Right atrium auricular region (tissue), 2 donors: ENCODE data around the gene GPX2. TPM values are rescaled to one million over a fixed set of nuclear protein-coding genes. Genes with fewer than 3 reads are reported as not detected.

Source experiments
- DNase-seq: peaks from one replicate; pipeline ENCODE4 v3.0.0-alpha.2; 2019; ENCODE audit warnings: low spot score
- H3K27ac ChIP-seq, 2 donors: fragments of 200-600 bp; sonication (generic); 1 replicate in 1 of 2; 2 replicates in 1 of 2; pipeline ENCODE4 v1.5.1; 2016 to 2019
- H3K27me3 ChIP-seq, 2 donors: fragments of 200-600 bp; sonication (generic); one replicate each; pipeline versions ENCODE4 v1.5.1 to v1.6.0; 2017 to 2019
- H3K36me3 ChIP-seq: fragments of 200-600 bp; sonication (generic); one replicate; pipeline ENCODE4 v1.5.1; 2016
- H3K4me1 ChIP-seq, 2 donors: fragments of 200-600 bp; sonication (generic); one replicate each; pipeline versions ENCODE4 v1.5.1 to v1.6.0; 2017 to 2019
- H3K4me3 ChIP-seq, 2 donors: fragments of 200-600 bp; sonication (generic); 1 replicate in 1 of 2; 2 replicates in 1 of 2; pipeline ENCODE4 v1.5.1; 2017 to 2019; ENCODE audit warnings: mild to moderate bottlenecking in 1 of 2, moderate library complexity in 1 of 2
- H3K9me3 ChIP-seq, 2 donors: fragments of 200-600 bp; sonication (generic); one replicate each; pipeline ENCODE4 v1.5.1; 2019
- CTCF ChIP-seq, 2 donors: fragments of 200-600 bp; sonication (generic); IDR thresholded peaks; one replicate each; pipeline ENCODE4 v1.5.1; 2019; ENCODE audit warnings: antibody characterized with exemption in 2 of 2
- total RNA-seq, 2 donors: library from RNA; depleted of rRNA; stranded (reverse); fragments of >200 nt; gene quantifications; one replicate each; pipeline ENCODE4 v1.1.0, GENCODE V29; 2016

Gene GPX2
- total RNA-seq, 2 donors from 2014 or later, result not detected

GRCh38 chr14:64958201-64958600 lies 15.7 kb upstream of the GPX2 start:
- H3K36me3 ChIP-seq, result no peaks in the 10 kb centered on the region
- H3K4me3 ChIP-seq, result no peak overlapping the region
- H3K27me3 ChIP-seq, result no peaks in the 10 kb centered on the region
- DNase-seq, result no peak
- no peaks in the 10 kb centered on the region for H3K9me3 ChIP-seq
- H3K27ac ChIP-seq, result no peak overlapping the region
- no peaks in the 10 kb centered on the region for H3K4me1 ChIP-seq
- TF ChIP-seq CTCF (IDR thresholded peaks at IDR 0.05), result no peak

GRCh38 chr14:64956697-64957406 lies 14.3 kb upstream of the GPX2 start:
- no peaks in the 10 kb centered on the region for H3K9me3 ChIP-seq
- no peak for DNase-seq

GRCh38 chr14:64955297-64955696 lies 12.8 kb upstream of the GPX2 start:
- Histone ChIP-seq H3K9me3 (no peaks in the 10 kb centered on the region), H3K36me3 (no peaks in the 10 kb centered on the region), H3K27me3 (no peaks in the 10 kb centered on the region), H3K27ac (no peak overlapping the region), H3K4me3 (no peak overlapping the region), H3K4me1 (peaks cover 0 to 12% of the 10 kb centered on the region in 2 donors)
- TF ChIP-seq CTCF (IDR thresholded peaks at IDR 0.05), result no peak
- DNase-seq, result no peak

More at GRCh38 chr14:64956697-64957406, 14.3 kb upstream of the GPX2 start:
- no peak overlapping the region for H3K27ac ChIP-seq
- TF ChIP-seq CTCF (IDR thresholded peaks at IDR 0.05), result no peak
- H3K27me3 ChIP-seq, result no peaks in the 10 kb centered on the region
- H3K4me3 ChIP-seq, result no peak overlapping the region
- peaks cover 0 to 12% of the 10 kb centered on the region in 2 donors for H3K4me1 ChIP-seq
- H3K36me3 ChIP-seq, result no peaks in the 10 kb centered on the region

- Histone ChIP-seq H3K27me3 (no peaks in the 10 kb centered on the region), H3K4me1 (peaks cover 0 to 12% of the 10 kb centered on the region in 2 donors), H3K9me3 (no peaks in the 10 kb centered on the region), H3K36me3 (no peaks in the 10 kb centered on the region), H3K27ac (no peak overlapping the region), H3K4me3 (no peak overlapping the region)
- TF ChIP-seq CTCF (IDR thresholded peaks at IDR 0.05), result no peak
- DNase-seq, result no peak
These were observed 12.1 kb upstream of the GPX2 start for GRCh38 chr14:64954491-64955240.

GRCh38 chr14:64953661-64954060 lies 11.1 kb upstream of the GPX2 start:
- H3K27ac ChIP-seq, result no peak overlapping the region

More at GRCh38 chr14:64953661-64954060, 11.1 kb upstream of the GPX2 start:
- TF ChIP-seq CTCF (IDR thresholded peaks at IDR 0.05), result no peak
- Histone ChIP-seq H3K4me3 (no peak overlapping the region), H3K27me3 (no peaks in the 10 kb centered on the region), H3K9me3 (no peaks in the 10 kb centered on the region), H3K36me3 (peaks cover 2% of the 10 kb centered on the region), H3K4me1 (peaks cover 0 to 14% of the 10 kb centered on the region in 2 donors)
- no peak for DNase-seq
